Progenitor cell of endocrine pancreas (in vitro differentiated cells): ENCODE data around the gene SORCS2. TPM values are rescaled to one million over a fixed set of nuclear protein-coding genes. Genes with fewer than 3 reads are reported as not detected.

ENCODE experiments used
- DNase-seq: peaks from one replicate; pipeline ENCODE4 v3.0.0; 2021; ENCODE audit warnings: low spot score; ENCODE audit not compliant: unreplicated experiment
- H3K27ac Mint-ChIP-seq: 2 replicates; pipeline ENCODE4 v1.8.0; 2021; ENCODE audit warnings: mild to moderate bottlenecking, moderate library complexity, mixed read lengths
- H3K27me3 Mint-ChIP-seq: 2 replicates; pipeline ENCODE4 v1.8.0; 2021; ENCODE audit warnings: mixed read lengths
- H3K36me3 Mint-ChIP-seq: 2 replicates; pipeline ENCODE4 v1.8.0; 2022; ENCODE audit warnings: mixed read lengths; ENCODE audit not compliant: insufficient read depth
- H3K4me1 Mint-ChIP-seq: 2 replicates; pipeline ENCODE4 v1.8.0; 2021; ENCODE audit warnings: low read depth, mixed read lengths
- H3K4me3 Mint-ChIP-seq: 2 replicates; pipeline ENCODE4 v1.8.0; 2021; ENCODE audit warnings: low read depth, mild to moderate bottlenecking, moderate library complexity, mixed read lengths
- H3K9me3 Mint-ChIP-seq: 2 replicates; pipeline ENCODE4 v1.8.0; 2021; ENCODE audit warnings: low read depth, mixed read lengths
- CTCF ChIP-seq: fragments of 200-600 bp; sonication (generic); IDR thresholded peaks from one replicate; pipeline ENCODE4 v1.5.0; 2021; ENCODE audit warnings: antibody characterized with exemption, mild to moderate bottlenecking; ENCODE audit not compliant: unreplicated experiment
- total RNA-seq: library from RNA; stranded (reverse); gene quantifications from 2 replicates; pipeline ENCODE4 v1.2.1, GENCODE V29; 2021

Gene SORCS2
- total RNA-seq, 1 donor from 2014 or later, result 2.2 TPM

GRCh38 chr4:7330811-7331681 is 138.7 kb downstream of the SORCS2 start:
- no peak overlapping the region for H3K4me3 Mint-ChIP-seq
- peak overlapping the region; percentile 42 for H3K27ac Mint-ChIP-seq
- peaks cover 21% of the 10 kb centered on the region for H3K27me3 Mint-ChIP-seq
- H3K9me3 Mint-ChIP-seq, result no peaks in the 10 kb centered on the region
- DNase-seq, result no peak
- TF ChIP-seq CTCF, result no peak
- no peaks in the 10 kb centered on the region for H3K4me1 Mint-ChIP-seq
- H3K36me3 Mint-ChIP-seq, result no peaks in the 10 kb centered on the region

GRCh38 chr4:7331682-7332000 is 139.3 kb downstream of the SORCS2 start:
- no peak overlapping the region for H3K4me3 Mint-ChIP-seq
- TF ChIP-seq CTCF, result no peak
- DNase-seq, result no peak
- no peak overlapping the region for H3K27ac Mint-ChIP-seq
- no peaks in the 10 kb centered on the region for H3K9me3 Mint-ChIP-seq
- no peaks in the 10 kb centered on the region for H3K4me1 Mint-ChIP-seq
- H3K36me3 Mint-ChIP-seq, result no peaks in the 10 kb centered on the region
- H3K27me3 Mint-ChIP-seq, result peaks cover 21% of the 10 kb centered on the region

DNA sequence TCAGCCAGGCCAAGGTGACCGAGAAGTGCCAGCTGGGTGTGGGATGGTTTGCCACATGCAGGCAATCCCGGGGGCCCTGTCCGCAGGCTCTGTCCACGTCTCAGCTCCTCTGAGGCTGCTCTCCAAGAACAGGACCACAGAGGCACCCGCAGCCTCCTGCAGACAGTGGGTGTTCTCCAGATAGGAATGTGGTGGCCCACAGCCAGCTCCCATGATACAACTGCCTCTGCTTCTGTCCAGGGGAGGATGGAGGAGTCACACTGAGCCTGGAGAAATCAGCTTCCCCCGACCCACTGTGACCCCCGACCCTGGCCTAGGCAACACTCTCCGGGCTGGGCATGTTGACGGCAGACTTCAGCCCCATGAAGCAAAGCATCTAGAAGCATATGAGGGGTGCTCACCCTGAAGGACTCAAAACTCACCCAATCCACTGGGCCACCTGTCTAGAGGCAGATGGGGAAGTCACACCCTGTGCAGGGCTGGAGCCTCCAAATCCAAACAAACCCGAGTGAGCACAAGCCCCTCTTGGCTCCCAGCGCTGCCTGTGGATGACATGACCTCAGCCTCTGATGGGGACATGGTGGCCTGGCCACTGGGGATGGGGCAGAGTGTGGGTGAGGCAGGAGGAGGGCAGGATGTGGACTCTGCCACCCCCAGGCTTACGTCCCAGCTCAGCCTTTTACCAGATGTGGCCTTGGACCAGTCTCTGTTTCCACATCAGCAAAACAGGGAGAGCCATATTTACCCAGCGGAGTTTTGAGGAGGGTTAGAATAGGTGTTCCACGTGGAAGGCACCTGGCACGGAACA is 140.1 kb downstream of the SORCS2 start:
- TF ChIP-seq CTCF, result no peak
- H3K36me3 Mint-ChIP-seq, result no peaks in the 10 kb centered on the region
- no peak overlapping the region for H3K4me3 Mint-ChIP-seq
- H3K9me3 Mint-ChIP-seq, result no peaks in the 10 kb centered on the region
- no peaks in the 10 kb centered on the region for H3K4me1 Mint-ChIP-seq
- no peak overlapping the region for H3K27ac Mint-ChIP-seq
- peaks cover 21% of the 10 kb centered on the region for H3K27me3 Mint-ChIP-seq
- no peak for DNase-seq

DNA sequence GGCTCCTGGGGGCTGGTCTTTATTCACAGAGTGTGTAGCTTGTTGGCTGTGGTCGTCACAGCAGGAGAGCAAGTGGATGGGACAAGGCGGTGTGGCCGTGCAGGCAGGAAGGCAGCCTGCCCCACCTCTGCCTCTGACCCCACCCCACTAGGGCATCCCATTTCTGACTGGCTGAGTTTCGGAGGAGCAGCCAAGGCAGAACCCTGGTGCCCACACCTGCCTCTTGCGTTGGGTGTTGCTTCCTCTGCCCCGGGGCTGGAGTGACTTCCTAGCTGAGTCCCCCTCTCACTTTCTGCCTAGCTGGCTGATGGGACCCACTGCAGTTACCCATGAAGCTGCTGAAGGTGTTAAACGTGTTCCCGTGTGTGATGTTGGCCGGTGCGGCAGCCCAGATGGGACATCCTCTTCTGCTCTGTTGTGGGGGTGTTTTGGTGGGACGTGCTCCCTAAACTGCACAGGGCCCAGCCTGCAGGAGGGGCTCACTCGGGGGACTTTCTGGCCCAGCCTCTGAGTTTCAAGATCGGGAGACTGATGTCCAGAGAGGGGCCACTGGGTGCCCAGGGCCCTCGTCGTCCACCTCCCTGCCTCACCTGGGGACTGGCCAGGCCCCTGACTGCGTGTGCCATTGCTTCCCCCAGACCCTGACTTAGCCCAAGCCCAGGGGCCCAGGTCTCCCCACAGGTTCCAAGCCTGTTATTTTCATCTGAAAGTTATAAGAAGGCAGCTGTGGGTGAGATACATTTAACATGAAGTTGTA is 140.9 kb downstream of the SORCS2 start:
- H3K27ac Mint-ChIP-seq, result no peak overlapping the region

More for the DNA sequence above, 140.9 kb downstream of the SORCS2 start:
- DNase-seq, result no peak
- H3K4me3 Mint-ChIP-seq, result no peak overlapping the region
- no peaks in the 10 kb centered on the region for H3K4me1 Mint-ChIP-seq
- H3K36me3 Mint-ChIP-seq, result no peaks in the 10 kb centered on the region
- H3K9me3 Mint-ChIP-seq, result no peaks in the 10 kb centered on the region
- TF ChIP-seq CTCF, result no peak
- peaks cover 21% of the 10 kb centered on the region for H3K27me3 Mint-ChIP-seq
